Smooth muscle cell of the coronary artery (primary cell): Measurements from ENCODE around the gene CAPN10. TPM values are rescaled to one million over a fixed set of nuclear protein-coding genes. Genes with fewer than 3 reads are reported as not detected.

Source experiments
- total RNA-seq: library from RNA; depleted of rRNA; stranded (reverse); fragments of >200 nt; gene quantifications from 2 replicates; pipeline ENCODE4 v1.2.3, GENCODE V29; 2014; ENCODE audit warnings: low replicate concordance

Gene CAPN10, protein sequence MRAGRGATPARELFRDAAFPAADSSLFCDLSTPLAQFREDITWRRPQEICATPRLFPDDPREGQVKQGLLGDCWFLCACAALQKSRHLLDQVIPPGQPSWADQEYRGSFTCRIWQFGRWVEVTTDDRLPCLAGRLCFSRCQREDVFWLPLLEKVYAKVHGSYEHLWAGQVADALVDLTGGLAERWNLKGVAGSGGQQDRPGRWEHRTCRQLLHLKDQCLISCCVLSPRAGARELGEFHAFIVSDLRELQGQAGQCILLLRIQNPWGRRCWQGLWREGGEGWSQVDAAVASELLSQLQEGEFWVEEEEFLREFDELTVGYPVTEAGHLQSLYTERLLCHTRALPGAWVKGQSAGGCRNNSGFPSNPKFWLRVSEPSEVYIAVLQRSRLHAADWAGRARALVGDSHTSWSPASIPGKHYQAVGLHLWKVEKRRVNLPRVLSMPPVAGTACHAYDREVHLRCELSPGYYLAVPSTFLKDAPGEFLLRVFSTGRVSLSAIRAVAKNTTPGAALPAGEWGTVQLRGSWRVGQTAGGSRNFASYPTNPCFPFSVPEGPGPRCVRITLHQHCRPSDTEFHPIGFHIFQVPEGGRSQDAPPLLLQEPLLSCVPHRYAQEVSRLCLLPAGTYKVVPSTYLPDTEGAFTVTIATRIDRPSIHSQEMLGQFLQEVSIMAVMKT
- total RNA-seq: 14.9 and 18.6 TPM in 2 replicates

DNA sequence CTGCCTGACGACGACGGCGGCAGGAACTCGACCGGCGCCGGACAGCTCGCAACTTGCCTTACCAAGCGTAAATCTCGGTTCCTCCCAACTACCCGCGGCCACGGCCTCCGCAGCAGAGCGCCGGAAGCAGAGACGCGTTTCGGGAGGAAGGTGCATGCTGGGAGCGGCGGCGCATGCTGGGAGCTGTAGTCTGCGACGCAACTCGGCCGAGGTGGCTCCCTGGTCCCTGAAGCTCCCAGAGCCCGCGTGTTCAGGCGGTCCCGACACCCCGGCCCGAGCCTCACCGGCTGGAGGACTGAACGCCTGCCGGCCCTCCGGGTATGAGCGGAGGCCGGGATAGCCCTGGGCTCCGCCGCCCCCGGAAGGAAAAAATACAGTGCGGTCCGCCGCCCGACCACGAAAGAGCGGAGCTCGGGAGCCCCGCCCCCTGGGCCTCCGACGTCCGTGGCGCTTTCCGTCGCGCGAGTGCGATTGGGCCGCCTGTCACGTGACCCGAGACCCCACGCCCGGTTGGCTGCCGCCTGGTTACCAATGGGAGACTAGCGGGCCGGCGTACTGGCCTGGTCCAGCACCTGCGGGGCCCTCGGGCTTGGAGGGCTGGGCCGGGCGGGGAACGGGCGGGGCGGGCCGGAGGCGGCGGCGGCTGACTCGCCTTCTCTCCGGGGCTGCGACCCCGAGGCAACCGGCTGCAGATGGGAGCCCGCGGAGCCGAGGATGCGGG lies at the start of gene CAPN10:
CAPN10 (plus strand) TSS at position 537 of the 721 bp plus-strand sequence; CDS start at position 715, 178 bp downstream.

GRCh38 chr2:240557808-240558207 lies 28.7 kb upstream of the CAPN10 start, which contains the start of gene ANKMY1:
ANKMY1 (minus strand) TSS chr2:240557988; CDS start chr2:240557335, 653 bp downstream.

GRCh38 chr2:240560084-240560479 lies 26.5 kb upstream of the CAPN10 start, which contains the start of gene DUSP28:
DUSP28 (plus strand) TSS chr2:240560357; CDS start chr2:240560685, 328 bp downstream.

GRCh38 chr2:240567872-240568677 lies 18.5 kb upstream of the CAPN10 start, which contains the start of gene RNPEPL1:
RNPEPL1 (plus strand) TSS chr2:240568484; CDS start chr2:240568587, 103 bp downstream.

DNA sequence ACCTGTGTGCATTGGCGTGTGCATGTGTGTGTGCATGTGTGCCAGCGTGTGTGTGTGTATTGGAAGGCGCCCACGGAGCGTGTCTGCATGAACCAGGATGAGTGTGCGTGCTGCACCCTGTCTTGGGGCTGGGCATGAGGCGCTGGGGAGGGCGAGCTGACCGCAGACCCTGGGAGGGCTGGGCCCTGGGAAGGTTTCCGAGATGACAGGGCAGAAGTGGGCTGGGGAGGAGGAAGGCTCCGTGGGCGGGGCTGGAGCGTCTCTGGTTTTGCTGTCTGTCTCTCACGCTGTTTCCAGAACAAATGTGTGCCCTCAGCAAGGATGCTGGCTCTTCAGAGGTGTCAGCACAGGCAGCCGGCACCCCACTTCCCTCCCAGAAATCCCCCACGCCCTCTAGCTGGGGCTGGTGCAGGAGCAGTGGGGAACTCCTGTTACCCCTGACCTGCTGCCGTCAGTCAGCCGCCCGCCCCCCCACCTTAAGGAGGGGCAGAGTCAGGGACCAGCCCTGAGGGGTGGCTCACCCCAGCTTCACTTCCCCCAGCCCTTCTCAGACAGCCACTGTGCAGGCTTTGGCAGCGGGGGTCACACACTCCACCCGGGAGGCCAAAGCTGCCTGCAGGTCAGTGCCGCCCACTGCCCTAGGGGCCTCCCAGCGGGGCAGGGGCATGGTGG lies 38.6 kb downstream of the CAPN10 start, which contains the start of gene GPR35:
GPR35 (plus strand) TSS at position 531 of the 672 bp plus-strand sequence. CDS start 4,473 bp downstream, outside the sequence.

Other genes starting within 250 kb of the CAPN10 start
- gene GPC1, start 151.1 kb upstream of the CAPN10 start, total RNA-seq: 40.2 and 47.5 TPM in 2 replicates
- gene ANKMY1, start 28.7 kb upstream of the CAPN10 start, total RNA-seq: 5.0 and 7.5 TPM in 2 replicates
- gene DUSP28, start 26.4 kb upstream of the CAPN10 start, total RNA-seq: 0.23 and 2.6 TPM in 2 replicates
- 2.6 and 10.4 TPM in 2 replicates for gene RNPEPL1, start 18.2 kb upstream of the CAPN10 start, total RNA-seq
- 0.23 and 0.30 TPM in 2 replicates for gene GPR35, start 38.7 kb downstream of the CAPN10 start, total RNA-seq
- not detected in 2 replicates for gene AQP12B, start 96.2 kb downstream of the CAPN10 start, total RNA-seq
- not detected in 2 replicates for gene AQP12A, start 105.1 kb downstream of the CAPN10 start, total RNA-seq
- gene KIF1A, start 233.5 kb downstream of the CAPN10 start, total RNA-seq: under 0.01 TPM in 1 of 2 replicates, not detected in the other